Activated CD8-positive, alpha-beta T cell treated with anti-CD3 and anti-CD28 coated beads for 36 hours (primary cell): ENCODE results near the gene NHSL1. TPM values are rescaled to one million over a fixed set of nuclear protein-coding genes. Genes with fewer than 3 reads are reported as not detected.

Experiments
- ATAC-seq: fragments of 200-7000 bp; cut with Tn5 transposase; one replicate; pipeline ENCODE4 v1.10.0; 2021; ENCODE audit warnings: mild to moderate bottlenecking, moderate library complexity
- CTCF ChIA-PET: fragments of 350-600 bp; sonication (Branson Sonifier 250); formaldehyde crosslinking; loops from one replicate; lab custom pipeline; 2021; ENCODE audit warnings: antibody characterized with exemption; lab: Charles Lee
- POLR2A ChIA-PET: fragments of 350-600 bp; sonication (Branson Sonifier 250); formaldehyde crosslinking; loops from one replicate; lab custom pipeline; 2021; ENCODE audit warnings: antibody characterized with exemption; lab: Charles Lee
- DNase-seq: peaks from one replicate; pipeline ENCODE4 v3.0.0-alpha.2; 2020
- H3K27ac Mint-ChIP-seq: one replicate; pipeline ENCODE4 v1.8.0; 2021; ENCODE audit warnings: mild to moderate bottlenecking, mixed read lengths
- H3K27me3 Mint-ChIP-seq: one replicate; pipeline ENCODE4 v1.8.0; 2021; ENCODE audit warnings: mixed read lengths
- H3K36me3 Mint-ChIP-seq: one replicate; pipeline ENCODE4 v1.8.0; 2021; ENCODE audit warnings: low read depth, mixed read lengths
- H3K4me1 Mint-ChIP-seq: one replicate; pipeline ENCODE4 v1.8.0; 2021; ENCODE audit warnings: low read depth, mixed read lengths
- H3K4me3 Mint-ChIP-seq: one replicate; pipeline ENCODE4 v1.8.0; 2021; ENCODE audit warnings: mild to moderate bottlenecking, moderate library complexity, mixed read lengths
- H3K9me3 Mint-ChIP-seq: one replicate; pipeline ENCODE4 v1.8.0; 2021; ENCODE audit warnings: mixed read lengths
- intact Hi-C: fragments of 100-400 bp; cut with micrococcal nuclease; formaldehyde crosslinking; loops from one replicate; pipeline ENCODE4 v1.10.0; 2022
- total RNA-seq, 2 experiments: library from RNA; stranded (reverse); gene quantifications; one replicate each; pipeline ENCODE4 v1.2.3, GENCODE V29; 2021
- TF ChIP-seq, protein P1 (sequence below): fragments of 200-600 bp; IDR thresholded peaks from one replicate; pipeline ENCODE4 v1.8.0; 2022; ENCODE audit warnings: antibody characterized with exemption, mild to moderate bottlenecking

The NHSL1 gene
- total RNA-seq, 2 experiments from 2014 or later = 0.18 to 0.49 TPM

DNA sequence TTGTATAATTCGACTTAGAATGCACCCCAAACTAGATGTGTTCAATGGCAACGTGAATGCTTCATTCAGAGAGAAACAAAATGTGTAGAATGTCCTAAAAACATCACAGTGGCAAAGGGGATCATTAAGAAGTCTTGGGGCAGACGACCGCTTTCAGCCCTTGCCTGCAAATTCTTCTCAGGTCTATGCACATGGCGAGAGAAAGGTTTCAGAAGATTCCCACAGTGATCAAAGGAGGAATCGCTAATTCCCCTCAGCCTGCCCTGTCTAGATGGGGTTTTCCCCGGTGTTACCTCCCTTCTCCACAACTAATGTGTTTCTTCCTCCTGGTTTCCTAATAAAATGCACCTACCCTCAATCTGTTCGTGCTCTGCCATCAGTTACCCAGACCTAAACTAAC, 13.3 kb upstream of the NHSL1 start:
- ChIA-PET CTCF (interaction anchor here (7.4 kb wide), 1 partner anchor 84 kb away, joined by 131 read pairs; no protein-coding TSS in a partner anchor), POLR2A (no interaction called here)
- peaks cover 4% of the 10 kb centered on the region for H3K27me3 Mint-ChIP-seq
- H3K36me3 Mint-ChIP-seq = no peaks in the 10 kb centered on the region
- H3K9me3 Mint-ChIP-seq = peaks cover under 1% of the 10 kb centered on the region
- no peak overlapping the region for H3K27ac Mint-ChIP-seq
- TF ChIP-seq, protein P1, sequence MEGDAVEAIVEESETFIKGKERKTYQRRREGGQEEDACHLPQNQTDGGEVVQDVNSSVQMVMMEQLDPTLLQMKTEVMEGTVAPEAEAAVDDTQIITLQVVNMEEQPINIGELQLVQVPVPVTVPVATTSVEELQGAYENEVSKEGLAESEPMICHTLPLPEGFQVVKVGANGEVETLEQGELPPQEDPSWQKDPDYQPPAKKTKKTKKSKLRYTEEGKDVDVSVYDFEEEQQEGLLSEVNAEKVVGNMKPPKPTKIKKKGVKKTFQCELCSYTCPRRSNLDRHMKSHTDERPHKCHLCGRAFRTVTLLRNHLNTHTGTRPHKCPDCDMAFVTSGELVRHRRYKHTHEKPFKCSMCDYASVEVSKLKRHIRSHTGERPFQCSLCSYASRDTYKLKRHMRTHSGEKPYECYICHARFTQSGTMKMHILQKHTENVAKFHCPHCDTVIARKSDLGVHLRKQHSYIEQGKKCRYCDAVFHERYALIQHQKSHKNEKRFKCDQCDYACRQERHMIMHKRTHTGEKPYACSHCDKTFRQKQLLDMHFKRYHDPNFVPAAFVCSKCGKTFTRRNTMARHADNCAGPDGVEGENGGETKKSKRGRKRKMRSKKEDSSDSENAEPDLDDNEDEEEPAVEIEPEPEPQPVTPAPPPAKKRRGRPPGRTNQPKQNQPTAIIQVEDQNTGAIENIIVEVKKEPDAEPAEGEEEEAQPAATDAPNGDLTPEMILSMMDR = no peak
- DNase-seq = no peak
- no peak for ATAC-seq
- intact Hi-C loops = no loop called here
- peaks cover 6% of the 10 kb centered on the region for H3K4me1 Mint-ChIP-seq
- H3K4me3 Mint-ChIP-seq = no peak overlapping the region

DNA sequence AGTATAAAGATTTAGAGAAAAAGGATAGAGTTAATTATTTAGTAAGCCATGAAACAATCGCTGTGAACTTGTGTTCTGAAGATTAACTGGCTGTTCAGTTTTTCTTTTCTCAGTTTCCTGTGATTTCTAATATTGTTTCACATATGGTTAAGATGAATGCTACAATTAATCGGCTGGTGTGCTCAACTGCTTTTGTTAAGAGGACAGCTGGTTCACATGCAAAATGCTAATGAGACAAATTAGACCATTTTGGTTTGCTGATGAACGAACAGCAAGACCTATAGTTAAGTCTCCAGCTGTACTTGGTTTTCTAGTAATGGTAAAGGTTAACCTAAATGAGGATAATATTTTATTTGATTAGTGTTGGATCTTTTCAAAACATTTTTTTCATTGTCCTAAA, 10.8 kb upstream of the NHSL1 start:
- TF ChIP-seq, protein P1 = no peak
- no peaks in the 10 kb centered on the region for H3K36me3 Mint-ChIP-seq
- H3K9me3 Mint-ChIP-seq = no peaks in the 10 kb centered on the region
- DNase-seq (no peak), ATAC-seq (no peak)
- no peak overlapping the region for H3K4me3 Mint-ChIP-seq
- CTCF ChIA-PET = interaction anchor here (0.6 to 7.4 kb wide), 38 partner anchors 7 to 508 kb away, joined by 3 to 131 read pairs (median 4); partner anchors contain the start of genes HEBP2 and NHSL1
- peaks cover 3% of the 10 kb centered on the region for H3K27me3 Mint-ChIP-seq
- peaks cover 3% of the 10 kb centered on the region for H3K4me1 Mint-ChIP-seq
- no peak overlapping the region for H3K27ac Mint-ChIP-seq
- POLR2A ChIA-PET = interaction anchor here (1.0 kb wide), 1 partner anchor 83 kb away, joined by 3 read pairs; no protein-coding TSS in a partner anchor
- intact Hi-C loops = no loop called here

DNA sequence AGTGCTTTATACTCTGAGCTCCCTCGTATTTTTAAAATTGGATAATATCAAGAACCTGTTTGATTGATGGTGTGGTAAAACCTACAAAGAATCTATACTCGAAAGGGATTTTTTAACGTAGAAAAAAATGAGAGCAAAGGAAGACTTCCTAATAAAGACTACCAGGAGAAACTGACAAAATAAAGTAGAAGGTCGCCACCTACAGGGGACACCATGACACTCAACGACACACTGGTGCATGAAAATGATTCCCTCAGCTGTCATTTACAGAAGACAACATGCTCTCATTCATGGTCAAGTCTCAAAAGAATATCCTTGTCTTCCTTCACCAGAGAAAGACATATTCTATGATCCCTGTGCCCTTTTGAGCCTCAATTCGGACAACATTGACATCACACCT, 10.1 kb upstream of the NHSL1 start:
- Mint-ChIP-seq H3K4me1 (no peaks in the 10 kb centered on the region), H3K36me3 (no peaks in the 10 kb centered on the region), H3K27me3 (peaks cover 3% of the 10 kb centered on the region), H3K4me3 (no peak overlapping the region), H3K9me3 (no peaks in the 10 kb centered on the region), H3K27ac (no peak overlapping the region)
- intact Hi-C loops = loop anchor here (2.0 kb wide), 1 partner anchor 81 kb away; no protein-coding TSS in a partner anchor
- TF ChIP-seq, protein P1 = peak; percentile 63
- ATAC-seq (peak; percentile 55), DNase-seq (peak; percentile 75)
- POLR2A ChIA-PET = interaction anchor here (0.8 to 1.0 kb wide), 2 partner anchors 83 to 95 kb away, joined by 3 read pairs; no protein-coding TSS in a partner anchor
- CTCF ChIA-PET = interaction anchor here (0.6 to 7.4 kb wide), 41 partner anchors 8 to 397 kb away, joined by 3 to 131 read pairs (median 5); partner anchors contain the start of genes HEBP2 and NHSL1

DNA sequence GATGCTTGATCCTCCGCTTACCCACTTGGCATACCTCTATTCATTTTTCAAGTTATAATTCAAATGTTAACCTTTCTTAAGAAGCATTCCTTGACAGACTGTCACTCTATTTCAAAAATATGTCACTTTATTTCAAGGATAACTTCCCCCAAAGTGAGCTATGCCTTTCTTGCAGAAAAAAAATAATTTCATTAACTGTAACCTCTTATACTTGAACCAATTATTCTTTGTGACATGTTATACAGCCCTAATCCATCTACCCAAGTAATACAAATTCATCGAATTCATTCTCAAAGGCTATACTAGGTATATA, 9.3 kb upstream of the NHSL1 start:
- ChIA-PET CTCF (interaction anchor here (0.8 to 7.4 kb wide), 37 partner anchors 9 to 396 kb away, joined by 3 to 131 read pairs (median 5); partner anchors contain the start of genes HEBP2 and NHSL1), POLR2A (no interaction called here)
- ATAC-seq (no peak), DNase-seq (no peak)
- no peaks in the 10 kb centered on the region for H3K9me3 Mint-ChIP-seq
- TF ChIP-seq, protein P1 = no peak
- no peak overlapping the region for H3K27ac Mint-ChIP-seq
- no peaks in the 10 kb centered on the region for H3K36me3 Mint-ChIP-seq
- intact Hi-C loops = loop anchor here (2.0 kb wide), 1 partner anchor 80 kb away; no protein-coding TSS in a partner anchor
- peaks cover 3% of the 10 kb centered on the region for H3K27me3 Mint-ChIP-seq
- H3K4me1 Mint-ChIP-seq = no peaks in the 10 kb centered on the region
- no peak overlapping the region for H3K4me3 Mint-ChIP-seq

DNA sequence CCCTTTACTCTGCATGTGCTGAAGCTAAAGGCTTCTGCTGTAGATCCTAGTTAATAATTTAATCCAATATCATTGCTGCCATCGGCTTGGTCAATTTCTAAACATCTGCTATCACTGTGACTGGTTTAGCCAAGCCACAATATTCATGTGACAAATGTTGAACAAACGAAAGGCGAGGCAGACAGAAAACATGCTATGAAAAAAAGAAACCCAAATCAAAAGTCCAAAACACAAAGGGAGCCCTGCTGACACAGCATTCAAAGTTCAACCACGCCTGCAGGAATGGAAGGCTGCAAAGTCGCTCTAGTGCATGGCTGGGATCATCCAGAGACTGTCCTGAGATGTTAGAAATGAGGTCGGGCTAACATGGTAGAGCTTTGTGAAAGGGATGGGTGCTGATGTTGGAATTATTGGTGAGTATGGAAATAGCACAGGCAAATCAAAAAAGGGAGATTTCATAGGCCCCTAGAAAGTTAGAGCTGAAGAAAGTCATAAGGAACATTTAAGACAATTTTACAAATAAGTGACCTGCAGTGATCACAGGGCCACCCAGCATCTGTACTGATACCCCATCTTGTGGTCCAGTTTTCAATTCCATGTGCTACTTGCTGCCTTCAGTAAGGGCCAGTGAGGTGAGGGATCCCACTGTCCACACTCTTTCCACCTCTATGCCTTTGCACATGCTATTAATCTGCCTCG, 8.8 kb upstream of the NHSL1 start:
- DNase-seq (no peak), ATAC-seq (no peak)
- intact Hi-C loops = loop anchor here (2.0 kb wide), 1 partner anchor 79 kb away; no protein-coding TSS in a partner anchor
- H3K4me3 Mint-ChIP-seq = no peak overlapping the region
- ChIA-PET CTCF (interaction anchor here (1.0 to 7.4 kb wide), 17 partner anchors 8 to 393 kb away, joined by 3 to 131 read pairs (median 10); partner anchors contain the start of gene NHSL1), POLR2A (interaction anchor here (0.5 kb wide), 1 partner anchor 75 kb away, joined by 3 read pairs; no protein-coding TSS in a partner anchor)
- no peaks in the 10 kb centered on the region for H3K36me3 Mint-ChIP-seq
- no peak overlapping the region for H3K27ac Mint-ChIP-seq
- no peaks in the 10 kb centered on the region for H3K9me3 Mint-ChIP-seq
- no peaks in the 10 kb centered on the region for H3K4me1 Mint-ChIP-seq
- TF ChIP-seq, protein P1 = no peak
- peaks cover 4% of the 10 kb centered on the region for H3K27me3 Mint-ChIP-seq
